Panc1 (cell line): Measurements from ENCODE around the gene HTATSF1. TPM values are rescaled to one million over a fixed set of nuclear protein-coding genes. Genes with fewer than 3 reads are reported as not detected.

Experiments
- ATAC-seq: fragments of 200-7000 bp; cut with Tn5 transposase; 2 replicates; pipeline ENCODE4 v1.9.1; 2020; ENCODE audit warnings: mild to moderate bottlenecking, moderate library complexity
- BruUV-seq: library from RNA; stranded (reverse); fragments of 400-500 nt; replicated peaks from 2 replicates; lab custom pipeline; 2021; lab: Mats Ljungman, UMichigan
- CTCF ChIA-PET: fragments of 300-600 bp; sonication (Branson Sonifier 250); formaldehyde crosslinking; loops from one replicate; lab custom pipeline; 2022; ENCODE audit warnings: antibody characterized with exemption; lab: Charles Lee
- POLR2A ChIA-PET: fragments of 300-600 bp; sonication (Branson Sonifier 250); formaldehyde crosslinking; loops from one replicate; lab custom pipeline; 2022; ENCODE audit warnings: antibody characterized with exemption; lab: Charles Lee
- DNase-seq: peaks from one replicate; pipeline ENCODE4 v3.0.0-alpha.2; 2010; ENCODE audit warnings: low read depth, low spot score
- H3K27ac ChIP-seq: 2 replicates; pipeline ENCODE4 v1.5.1; 2011; ENCODE audit warnings: mild to moderate bottlenecking, low read length, inconsistent platforms
- H3K27me3 ChIP-seq: fragments of 200-500 bp; sonication (Bioruptor generic); 2 replicates; pipeline ENCODE4 v1.6.0; 2014; ENCODE audit warnings: low read length, inconsistent platforms; ENCODE audit not compliant: control insufficient read depth, insufficient read depth
- H3K36me3 ChIP-seq: fragments of 200-500 bp; sonication (Bioruptor generic); 2 replicates; pipeline ENCODE4 v1.5.1; 2014; ENCODE audit warnings: inconsistent platforms, mild to moderate bottlenecking, low read length, moderate library complexity; ENCODE audit not compliant: control insufficient read depth, insufficient read depth
- H3K4me1 ChIP-seq: 2 replicates; pipeline ENCODE4 v1.5.1; 2011; ENCODE audit warnings: inconsistent platforms, mild to moderate bottlenecking, low read length, moderate library complexity; ENCODE audit not compliant: control insufficient read depth, insufficient read depth
- H3K4me3 ChIP-seq, 2 experiments: 2 replicates each; pipeline ENCODE4 v1.5.1; 2011 to 2012; ENCODE audit warnings: low read depth in 2 of 2, low read length in 2 of 2, mild to moderate bottlenecking in 2 of 2, inconsistent platforms in 1 of 2, moderate library complexity in 1 of 2
- H3K9me3 ChIP-seq: fragments of 200-500 bp; sonication (Bioruptor generic); 2 replicates; pipeline ENCODE4 v1.5.1; 2014; ENCODE audit warnings: low read depth, mild to moderate bottlenecking, inconsistent platforms, low read length, moderate library complexity; ENCODE audit not compliant: control insufficient read depth, insufficient read depth
- POLR2AphosphoS5 ChIP-seq: IDR thresholded peaks from 2 replicates; pipeline ENCODE4 v1.6.1; 2012; ENCODE audit warnings: mild to moderate bottlenecking, low read depth, low read length, moderate library complexity
- REST ChIP-seq, 2 experiments: IDR thresholded peaks; 2 replicates each; pipeline ENCODE4 v1.6.1; 2011 to 2012; ENCODE audit warnings: low read depth in 2 of 2, control low read depth in 1 of 2, low read length in 1 of 2, mild to moderate bottlenecking in 1 of 2, moderate library complexity in 1 of 2; ENCODE audit not compliant: insufficient read depth in 1 of 2
- SIN3A ChIP-seq: IDR thresholded peaks from 2 replicates; pipeline ENCODE4 v1.6.1; 2012; ENCODE audit warnings: low read depth, mild to moderate bottlenecking, low read length, moderate library complexity, borderline replicate concordance; ENCODE audit not compliant: insufficient read depth
- TCF7L2 ChIP-seq: IDR thresholded peaks from 2 replicates; pipeline ENCODE4 v1.6.1; 2011; ENCODE audit warnings: mild to moderate bottlenecking, low read depth, low read length, inconsistent platforms
- in situ Hi-C: cut with HindIII; loops from 2 replicates; pipeline ENCODE4 v1.10.0; 2016; ENCODE audit warnings: low sequenced_read_pairs, low pct_unique_long_range_greater_than_20kb
- intact Hi-C: fragments of 100-400 bp; cut with micrococcal nuclease; formaldehyde crosslinking; loops from one replicate; pipeline ENCODE4 v1.10.0; 2022; ENCODE audit not compliant: unreplicated experiment
- total RNA-seq: library from RNA; stranded (reverse); gene quantifications from one replicate; pipeline ENCODE4 v1.2.1, GENCODE V29; 2021; ENCODE audit not compliant: unreplicated experiment
- TF ChIP-seq, protein P1 (sequence below): fragments of 450-650 bp; IDR thresholded peaks from 2 replicates; pipeline ENCODE4 v1.5.1; 2017; ENCODE audit warnings: mild to moderate bottlenecking

HTATSF1 gene
- total RNA-seq, 1 experiment from 2014 or later = 76.0 TPM

DNA sequence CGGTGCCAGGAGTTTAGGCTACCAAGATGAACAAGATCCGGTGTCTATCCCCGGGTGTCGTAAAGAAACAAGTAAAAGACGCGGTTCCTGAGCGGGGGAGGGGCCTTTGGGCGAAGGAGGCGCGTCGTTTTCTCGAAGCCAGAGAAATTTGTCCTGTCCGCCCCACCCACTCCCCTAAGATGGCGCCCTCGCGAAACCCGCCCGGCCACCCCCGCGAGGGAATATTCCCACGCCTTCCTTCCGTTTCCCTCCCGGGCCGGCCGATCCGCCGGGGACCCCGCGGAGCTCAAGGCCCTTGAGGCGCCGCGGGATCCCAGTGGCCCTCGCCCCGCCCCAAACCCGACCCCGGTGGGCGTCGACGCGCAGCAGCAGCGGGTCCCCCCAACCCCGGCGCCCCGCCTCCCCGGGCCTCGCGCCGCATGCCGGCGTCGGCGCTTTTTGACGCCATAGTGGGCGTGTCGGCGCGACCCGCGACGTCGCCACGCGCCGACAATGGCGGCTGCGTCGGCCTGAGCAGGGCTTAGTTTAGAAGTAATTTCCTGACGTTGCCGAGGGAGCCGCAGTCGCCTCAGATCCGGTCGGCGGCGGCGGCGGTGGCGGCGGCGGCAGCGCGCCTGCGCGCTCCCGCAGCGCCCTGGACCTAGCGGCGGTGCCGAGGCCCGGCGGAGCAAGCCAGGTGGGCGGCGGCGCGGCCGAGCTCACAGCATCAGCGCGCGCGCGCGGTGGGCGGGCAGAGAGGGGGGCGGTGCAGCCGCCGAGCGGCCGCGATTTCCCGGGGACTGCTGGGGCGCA is 432 bp upstream of the HTATSF1 start:
- TF ChIP-seq, protein P1, sequence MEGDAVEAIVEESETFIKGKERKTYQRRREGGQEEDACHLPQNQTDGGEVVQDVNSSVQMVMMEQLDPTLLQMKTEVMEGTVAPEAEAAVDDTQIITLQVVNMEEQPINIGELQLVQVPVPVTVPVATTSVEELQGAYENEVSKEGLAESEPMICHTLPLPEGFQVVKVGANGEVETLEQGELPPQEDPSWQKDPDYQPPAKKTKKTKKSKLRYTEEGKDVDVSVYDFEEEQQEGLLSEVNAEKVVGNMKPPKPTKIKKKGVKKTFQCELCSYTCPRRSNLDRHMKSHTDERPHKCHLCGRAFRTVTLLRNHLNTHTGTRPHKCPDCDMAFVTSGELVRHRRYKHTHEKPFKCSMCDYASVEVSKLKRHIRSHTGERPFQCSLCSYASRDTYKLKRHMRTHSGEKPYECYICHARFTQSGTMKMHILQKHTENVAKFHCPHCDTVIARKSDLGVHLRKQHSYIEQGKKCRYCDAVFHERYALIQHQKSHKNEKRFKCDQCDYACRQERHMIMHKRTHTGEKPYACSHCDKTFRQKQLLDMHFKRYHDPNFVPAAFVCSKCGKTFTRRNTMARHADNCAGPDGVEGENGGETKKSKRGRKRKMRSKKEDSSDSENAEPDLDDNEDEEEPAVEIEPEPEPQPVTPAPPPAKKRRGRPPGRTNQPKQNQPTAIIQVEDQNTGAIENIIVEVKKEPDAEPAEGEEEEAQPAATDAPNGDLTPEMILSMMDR = no peak
- TF ChIP-seq SIN3A = 0 out of 2 replicates have a peak, but pooled peaks have one; percentile 16
- peak; percentile 88 for TF ChIP-seq POLR2AphosphoS5
- no peak for TF ChIP-seq REST (IDR thresholded peaks at IDR 0.05; ENCODE audit: insufficient read depth in 1 of 2, low read depth in 2 of 2, low read length in 1 of 2)
- TF ChIP-seq TCF7L2 = 0 out of 2 replicates have a peak, but pooled peaks have one; percentile 48
- CTCF ChIA-PET = interaction anchor here (0.6 to 0.7 kb wide), 2 partner anchors 145 to 292 kb away, joined by 5 to 7 read pairs; no protein-coding TSS in a partner anchor
- Histone ChIP-seq H3K4me3 (peak overlapping the region; percentile 92 to 98), H3K4me1 (peaks cover 12% of the 10 kb centered on the region; the same call in 1 of the 2 replicates), H3K36me3 (peaks cover 24% of the 10 kb centered on the region), H3K27ac (peak overlapping the region; percentile 98), H3K9me3 (no peaks in the 10 kb centered on the region), H3K27me3 (peaks cover 3% of the 10 kb centered on the region; the same call in 1 of the 2 replicates)
- BruUV-seq = no TSS peak
- peak; percentile 94 for ATAC-seq
- in situ Hi-C loops (no loop called here), intact Hi-C loops (no loop called here)
- POLR2A ChIA-PET = interaction anchor here (0.6 to 1.1 kb wide), 2 partner anchors 12 to 230 kb away, joined by 4 to 8 read pairs; no protein-coding TSS in a partner anchor
- peak; percentile 58 for DNase-seq

- Histone ChIP-seq H3K27ac (no peak overlapping the region), H3K27me3 (no peaks in the 10 kb centered on the region), H3K4me1 (no peaks in the 10 kb centered on the region), H3K4me3 (no peak overlapping the region), H3K9me3 (no peaks in the 10 kb centered on the region), H3K36me3 (no peaks in the 10 kb centered on the region)
- TF ChIP-seq POLR2AphosphoS5 = no peak
- TF ChIP-seq, protein P1 = peak; percentile 42
- in situ Hi-C loops = no loop called here
- ATAC-seq (peak; percentile 77), DNase-seq (no peak)
- ChIA-PET POLR2A (no interaction called here), CTCF (no interaction called here)
- intact Hi-C loops = loop anchor here (5.0 kb wide), 1 partner anchor 58 kb away; no protein-coding TSS in a partner anchor
- BruUV-seq = no TSS peak
Observed at GRCh38 chrX:136519069-136519468, 21.7 kb downstream of the HTATSF1 start.
